ENCODE data around the gene GIT1.

The GIT1 gene

GRCh38 chr17:29589524-29590410 lies at the start of gene GIT1:
Gene GIT1, minus strand, starts transcription at chr17:29589648. Its CDS starts 270 bp downstream, at chr17:29589378.
- peak; percentile 85 for DNase-seq

GRCh38 chr17:29633886-29634285 lies 44.4 kb upstream of the GIT1 start:
- DNase-seq, result no peak

GRCh38 chr17:29630630-29631193 lies 41.3 kb upstream of the GIT1 start:
- no peak for DNase-seq

GRCh38 chr17:29629839-29630238 lies 40.4 kb upstream of the GIT1 start:
- no peak for DNase-seq

- no peak for DNase-seq
Observed at GRCh38 chr17:29628644-29629043, 39.2 kb upstream of the GIT1 start.

- no peak for DNase-seq
Observed at GRCh38 chr17:29627951-29628350, 38.5 kb upstream of the GIT1 start.

- DNase-seq, result no peak
Observed at GRCh38 chr17:29625037-29625750, 35.7 kb upstream of the GIT1 start.

GRCh38 chr17:29624586-29624985 lies 35.1 kb upstream of the GIT1 start:
- no peak for DNase-seq

GRCh38 chr17:29623283-29623647 lies 33.8 kb upstream of the GIT1 start:
- no peak for DNase-seq

GRCh38 chr17:29622337-29623282 lies 33.2 kb upstream of the GIT1 start, which contains the start of gene CORO6:
Gene CORO6, minus strand, starts transcription at chr17:29622912. Its CDS starts 1,491 bp downstream, at chr17:29621421.
- peak; percentile 71 for DNase-seq

- no peak for DNase-seq
Observed at GRCh38 chr17:29621751-29622194, 32.3 kb upstream of the GIT1 start.

GRCh38 chr17:29620779-29621500 lies 31.5 kb upstream of the GIT1 start:
- no peak for DNase-seq

GRCh38 chr17:29620271-29620670 lies 30.8 kb upstream of the GIT1 start:
- no peak for DNase-seq

- DNase-seq, result no peak
Observed at GRCh38 chr17:29619251-29619650, 29.8 kb upstream of the GIT1 start.

GRCh38 chr17:29618272-29619065 lies 29.0 kb upstream of the GIT1 start:
- no peak for DNase-seq

GRCh38 chr17:29617481-29618271 lies 28.2 kb upstream of the GIT1 start:
- DNase-seq, result peak; percentile 88

GRCh38 chr17:29617125-29617480 lies 27.7 kb upstream of the GIT1 start:
- peak; percentile 93 for DNase-seq

GRCh38 chr17:29616300-29617048 lies 27.0 kb upstream of the GIT1 start:
- DNase-seq, result no peak
